Liver (tissue), 3 donors: Measurements from ENCODE around the gene CNIH2.

ENCODE experiments used
- CTCF ChIP-seq: fragments of 150-350 bp; IDR thresholded peaks from 2 replicates; pipeline ENCODE4 v1.5.1; 2017; ENCODE audit warnings: improper control_type of control experiment, low read depth, low read length; ENCODE audit not compliant: missing input control
- GABPA ChIP-seq, 2 donors: IDR thresholded peaks in 1 of 2; conservative IDR thresholded peaks in 1 of 2; 2 replicates each; pipeline ENCODE4 v1.6.1; 2016; ENCODE audit warnings: antibody characterized with exemption in 2 of 2, mild to moderate bottlenecking in 1 of 2, moderate library complexity in 1 of 2
- JUND ChIP-seq, 2 donors: IDR thresholded peaks; 2 replicates each; pipeline ENCODE4 v1.6.1; 2016; ENCODE audit warnings: antibody characterized with exemption in 2 of 2
- TAF1 ChIP-seq: conservative IDR thresholded peaks from 2 replicates; pipeline ENCODE4 v1.6.1; 2016; ENCODE audit warnings: antibody characterized with exemption, mild to moderate bottlenecking
- ZBTB33 ChIP-seq: IDR thresholded peaks from 2 replicates; pipeline ENCODE4 v1.6.1; 2016; ENCODE audit warnings: antibody characterized with exemption
- TF ChIP-seq, protein P1 (sequence below): IDR thresholded peaks from 2 replicates; pipeline ENCODE4 v1.6.1; 2016; ENCODE audit warnings: antibody characterized with exemption
- donor health status: healthy.
- donor health status: healthy.

GRCh38 chr11:66259956-66260355, 18.0 kb upstream of the CNIH2 start:
- TF ChIP-seq, protein P1, sequence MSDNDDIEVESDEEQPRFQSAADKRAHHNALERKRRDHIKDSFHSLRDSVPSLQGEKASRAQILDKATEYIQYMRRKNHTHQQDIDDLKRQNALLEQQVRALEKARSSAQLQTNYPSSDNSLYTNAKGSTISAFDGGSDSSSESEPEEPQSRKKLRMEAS: no peak
- TF ChIP-seq ZBTB33 (no peak), GABPA (IDR thresholded peaks at IDR 0.05 in 1 of 2, conservative IDR thresholded peaks at IDR 0.05 in 1 of 2) (no peak), CTCF (no peak), JUND (IDR thresholded peaks at IDR 0.05) (no peak), TAF1 (no peak)
